Type B pancreatic cell (in vitro differentiated cells): ENCODE data around the gene BPIFB4. TPM values are rescaled to one million over a fixed set of nuclear protein-coding genes. Genes with fewer than 3 reads are reported as not detected.
"Not testable (repeated sequence)": the region's sequence is repeated elsewhere in the genome, so short reads cannot be mapped to it uniquely, and the experiment has no call there.

ENCODE experiments used
- DNase-seq: peaks from one replicate; pipeline ENCODE4 v3.0.0; 2021; ENCODE audit warnings: mixed read lengths; ENCODE audit not compliant: unreplicated experiment; ENCODE audit errors: extremely low spot score
- H3K27ac Mint-ChIP-seq: 2 replicates; pipeline ENCODE4 v1.8.0; 2021; ENCODE audit warnings: mild to moderate bottlenecking, mixed read lengths
- H3K27me3 Mint-ChIP-seq: 2 replicates; pipeline ENCODE4 v1.8.0; 2021; ENCODE audit warnings: mixed read lengths
- H3K36me3 Mint-ChIP-seq: 2 replicates; pipeline ENCODE4 v1.8.0; 2021; ENCODE audit warnings: mixed read lengths
- H3K4me1 Mint-ChIP-seq: one replicate; pipeline ENCODE4 v1.8.0; 2021; ENCODE audit warnings: mixed read lengths; ENCODE audit not compliant: unreplicated experiment
- H3K4me3 Mint-ChIP-seq: 2 replicates; pipeline ENCODE4 v1.8.0; 2021; ENCODE audit warnings: mild to moderate bottlenecking, mixed read lengths
- H3K9me3 Mint-ChIP-seq: 2 replicates; pipeline ENCODE4 v1.8.0; 2021; ENCODE audit warnings: mixed read lengths
- total RNA-seq: library from RNA; stranded (reverse); gene quantifications from 2 replicates; pipeline ENCODE4 v1.2.1, GENCODE V29; 2021; ENCODE audit warnings: low replicate concordance
- TF ChIP-seq, protein P1 (sequence below): fragments of 200-600 bp; sonication (generic); conservative IDR thresholded peaks from 2 replicates; pipeline ENCODE4 v1.5.0; 2021; ENCODE audit warnings: antibody characterized with exemption, mild to moderate bottlenecking

Gene BPIFB4
- total RNA-seq, 1 donor from 2014 or later, result not detected

DNA sequence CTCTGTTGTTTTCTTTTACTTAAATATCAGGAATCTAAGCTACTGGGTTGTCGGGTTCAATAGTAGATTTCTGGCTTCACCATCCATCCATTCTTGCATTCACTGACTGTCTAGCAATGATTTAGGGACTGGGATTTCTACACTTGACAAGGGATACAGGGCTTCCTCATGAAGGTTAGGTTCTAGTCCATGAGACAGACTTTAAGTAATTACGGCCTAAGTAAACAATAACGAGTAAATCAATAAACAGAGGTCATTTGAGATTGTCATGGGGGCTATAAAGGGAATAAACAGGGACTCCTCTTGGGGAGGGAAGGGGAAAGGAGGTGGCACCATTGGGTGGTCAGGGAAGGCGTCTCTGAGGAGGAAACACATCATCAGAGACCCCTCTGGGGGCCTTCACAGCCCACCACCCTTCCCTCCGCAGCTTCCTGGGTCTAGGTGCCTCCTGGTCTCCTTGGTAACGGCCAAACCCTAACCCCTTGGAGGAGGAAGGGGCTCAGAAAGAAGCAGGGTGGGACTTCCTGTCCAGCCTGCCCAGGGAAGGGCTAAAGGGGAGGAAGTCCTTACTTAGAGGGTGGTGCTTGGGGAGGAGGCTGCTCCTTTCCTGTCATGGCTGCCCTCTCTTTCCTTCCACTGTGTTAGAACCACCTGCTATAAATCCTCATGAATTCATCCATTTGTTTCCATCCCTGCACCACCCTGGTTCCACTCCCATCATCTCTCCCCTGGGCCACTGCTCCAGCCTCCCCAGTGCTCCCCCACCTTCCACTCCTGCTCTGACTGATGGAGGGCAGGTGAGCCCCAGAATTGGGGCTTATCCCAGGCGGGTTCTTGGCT is 33.3 kb downstream of the BPIFB4 start:
- Mint-ChIP-seq H3K36me3 (no peaks in the 10 kb centered on the region), H3K27ac (no peak overlapping the region)
- TF ChIP-seq, protein P1, sequence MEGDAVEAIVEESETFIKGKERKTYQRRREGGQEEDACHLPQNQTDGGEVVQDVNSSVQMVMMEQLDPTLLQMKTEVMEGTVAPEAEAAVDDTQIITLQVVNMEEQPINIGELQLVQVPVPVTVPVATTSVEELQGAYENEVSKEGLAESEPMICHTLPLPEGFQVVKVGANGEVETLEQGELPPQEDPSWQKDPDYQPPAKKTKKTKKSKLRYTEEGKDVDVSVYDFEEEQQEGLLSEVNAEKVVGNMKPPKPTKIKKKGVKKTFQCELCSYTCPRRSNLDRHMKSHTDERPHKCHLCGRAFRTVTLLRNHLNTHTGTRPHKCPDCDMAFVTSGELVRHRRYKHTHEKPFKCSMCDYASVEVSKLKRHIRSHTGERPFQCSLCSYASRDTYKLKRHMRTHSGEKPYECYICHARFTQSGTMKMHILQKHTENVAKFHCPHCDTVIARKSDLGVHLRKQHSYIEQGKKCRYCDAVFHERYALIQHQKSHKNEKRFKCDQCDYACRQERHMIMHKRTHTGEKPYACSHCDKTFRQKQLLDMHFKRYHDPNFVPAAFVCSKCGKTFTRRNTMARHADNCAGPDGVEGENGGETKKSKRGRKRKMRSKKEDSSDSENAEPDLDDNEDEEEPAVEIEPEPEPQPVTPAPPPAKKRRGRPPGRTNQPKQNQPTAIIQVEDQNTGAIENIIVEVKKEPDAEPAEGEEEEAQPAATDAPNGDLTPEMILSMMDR, result no peak

DNA sequence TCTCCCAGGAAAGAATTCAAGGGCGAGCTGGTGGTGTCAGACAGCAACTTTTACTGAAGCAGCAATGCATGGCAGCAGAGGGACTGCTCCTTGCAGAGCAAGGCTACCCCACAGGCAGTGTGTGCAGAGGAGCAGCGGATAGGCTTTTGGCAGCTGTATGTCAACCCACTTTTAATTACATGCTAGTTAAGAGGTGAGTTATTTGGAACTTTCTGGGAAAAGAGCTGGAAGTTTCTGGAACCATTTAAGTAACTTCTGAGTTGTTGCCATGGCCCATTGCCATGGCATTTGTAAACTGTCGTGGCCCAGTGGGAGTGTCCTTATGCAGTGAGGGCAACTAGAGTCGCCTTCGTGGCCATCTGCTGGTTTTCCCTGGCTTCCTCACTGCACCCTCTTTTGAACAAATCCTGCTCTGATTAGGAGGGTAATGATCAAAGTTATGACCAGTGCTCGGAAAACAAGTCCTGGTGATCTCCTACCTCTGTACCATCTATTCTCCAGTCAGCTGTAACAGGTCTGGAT is 34.0 kb downstream of the BPIFB4 start:
- H3K4me3 Mint-ChIP-seq, result no peak overlapping the region
- DNase-seq, result no peak

More for the DNA sequence above, 33.3 kb downstream of the BPIFB4 start:
- Mint-ChIP-seq H3K27me3 (no peaks in the 10 kb centered on the region), H3K9me3 (no peaks in the 10 kb centered on the region), H3K4me1 (no peaks in the 10 kb centered on the region), H3K4me3 (no peak overlapping the region)
- no peak for DNase-seq

DNA sequence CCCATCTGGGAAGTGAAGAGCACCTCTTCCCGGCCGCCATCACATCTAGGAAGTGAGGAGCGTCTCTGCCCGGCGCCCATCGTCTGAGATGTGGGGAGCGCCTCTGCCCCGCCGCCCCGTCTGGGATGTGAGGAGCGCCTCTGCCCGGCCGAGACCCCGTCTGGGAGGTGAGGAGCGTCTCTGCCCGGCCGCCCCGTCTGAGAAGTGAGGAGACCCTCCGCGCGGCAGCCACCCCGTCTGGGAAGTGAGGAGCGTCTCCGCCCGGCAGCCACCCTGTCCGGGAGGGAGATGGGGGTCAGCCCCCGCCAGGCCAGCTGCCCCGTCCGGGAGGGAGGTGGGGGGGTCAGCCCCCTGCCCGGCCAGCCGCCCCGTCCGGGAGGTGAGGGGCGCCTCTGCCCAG is 36.1 kb downstream of the BPIFB4 start:
- H3K9me3 Mint-ChIP-seq, H3K36me3 Mint-ChIP-seq, H3K4me3 Mint-ChIP-seq, H3K27me3 Mint-ChIP-seq, H3K27ac Mint-ChIP-seq, H3K4me1 Mint-ChIP-seq, DNase-seq: not testable (repeated sequence)

More for the DNA sequence above, 34.0 kb downstream of the BPIFB4 start:
- TF ChIP-seq, protein P1, result no peak
- H3K27ac Mint-ChIP-seq, result no peak overlapping the region
- H3K36me3 Mint-ChIP-seq, result no peaks in the 10 kb centered on the region
- no peaks in the 10 kb centered on the region for H3K9me3 Mint-ChIP-seq
- no peaks in the 10 kb centered on the region for H3K4me1 Mint-ChIP-seq
- no peaks in the 10 kb centered on the region for H3K27me3 Mint-ChIP-seq

DNA sequence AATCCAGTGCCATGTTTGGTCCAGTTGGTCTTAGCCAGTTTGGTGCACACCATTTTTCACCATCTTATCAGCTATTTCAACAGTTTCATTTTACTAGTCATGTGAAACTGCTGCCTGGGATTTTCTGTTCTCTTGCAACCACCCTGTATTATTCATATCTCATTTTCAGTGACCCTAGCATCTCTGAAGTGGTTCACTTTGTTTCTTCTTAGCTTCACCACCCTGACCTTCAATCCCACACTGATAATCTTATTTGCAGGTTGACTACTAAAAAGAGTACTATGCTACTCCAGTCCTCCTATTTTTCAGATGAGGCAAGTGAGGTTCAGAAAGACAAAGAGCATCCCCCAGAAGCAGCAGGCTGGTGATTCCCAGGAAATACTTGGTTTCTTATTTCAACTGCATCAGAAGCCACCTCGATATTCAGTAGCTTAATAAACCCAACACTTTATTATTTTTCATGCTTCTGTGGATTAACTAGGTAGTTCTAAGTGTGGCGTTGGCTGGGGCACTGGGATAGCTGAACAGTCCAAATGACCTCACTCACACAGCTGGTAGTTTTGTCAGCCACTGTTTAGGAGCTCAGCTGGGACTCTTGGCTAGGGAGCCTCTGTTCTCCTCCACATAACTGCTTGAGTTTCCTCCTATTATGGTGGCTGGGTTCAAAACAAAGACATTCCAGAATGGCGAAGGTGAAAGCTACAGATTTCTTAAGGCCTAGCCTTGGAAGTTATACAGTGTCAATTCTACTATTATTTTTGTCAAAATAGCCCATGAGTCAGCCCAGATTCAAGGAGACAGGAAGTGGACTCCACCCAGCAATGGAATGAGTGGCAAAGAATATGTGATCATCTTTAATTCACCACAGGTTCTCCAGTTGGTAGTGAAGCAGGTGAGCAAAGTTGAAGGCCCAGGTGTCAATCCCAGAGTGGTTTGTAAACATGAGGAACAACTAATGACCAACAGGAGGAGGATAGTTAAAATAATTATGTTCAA is 40.6 kb downstream of the BPIFB4 start:
- no peaks in the 10 kb centered on the region for H3K4me1 Mint-ChIP-seq
- peaks cover 5% of the 10 kb centered on the region for H3K9me3 Mint-ChIP-seq
- H3K36me3 Mint-ChIP-seq, result no peaks in the 10 kb centered on the region
- peaks cover 24% of the 10 kb centered on the region for H3K27me3 Mint-ChIP-seq
- TF ChIP-seq, protein P1, result no peak
- no peak overlapping the region for H3K4me3 Mint-ChIP-seq
- H3K27ac Mint-ChIP-seq, result no peak overlapping the region
- DNase-seq, result no peak

DNA sequence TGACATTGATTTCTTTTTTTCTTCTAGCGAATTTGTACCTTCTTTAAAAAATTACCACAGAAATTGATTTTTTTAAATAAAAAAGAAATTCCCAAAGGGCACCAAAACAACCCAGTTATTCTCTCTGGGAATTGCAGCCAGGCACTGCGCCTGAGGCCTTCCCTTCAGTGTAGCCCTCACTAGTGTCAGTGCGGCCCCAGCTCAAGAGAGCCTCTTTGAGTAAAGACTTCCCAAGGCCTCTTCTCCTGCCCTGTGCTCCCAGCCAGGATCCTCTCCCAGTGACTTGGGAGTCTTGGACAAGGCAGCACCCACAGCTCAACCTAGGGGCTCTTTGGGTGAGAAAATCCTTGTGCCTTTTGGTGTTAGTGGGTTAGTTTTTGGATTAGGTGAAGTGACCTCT is 41.5 kb downstream of the BPIFB4 start:
- peaks cover 32% of the 10 kb centered on the region for H3K27me3 Mint-ChIP-seq
- no peaks in the 10 kb centered on the region for H3K36me3 Mint-ChIP-seq
- peak; percentile 58 for DNase-seq
- no peak overlapping the region for H3K27ac Mint-ChIP-seq
- TF ChIP-seq, protein P1, result no peak
- H3K9me3 Mint-ChIP-seq, result peaks cover 5% of the 10 kb centered on the region
- no peaks in the 10 kb centered on the region for H3K4me1 Mint-ChIP-seq
- no peak overlapping the region for H3K4me3 Mint-ChIP-seq

DNA sequence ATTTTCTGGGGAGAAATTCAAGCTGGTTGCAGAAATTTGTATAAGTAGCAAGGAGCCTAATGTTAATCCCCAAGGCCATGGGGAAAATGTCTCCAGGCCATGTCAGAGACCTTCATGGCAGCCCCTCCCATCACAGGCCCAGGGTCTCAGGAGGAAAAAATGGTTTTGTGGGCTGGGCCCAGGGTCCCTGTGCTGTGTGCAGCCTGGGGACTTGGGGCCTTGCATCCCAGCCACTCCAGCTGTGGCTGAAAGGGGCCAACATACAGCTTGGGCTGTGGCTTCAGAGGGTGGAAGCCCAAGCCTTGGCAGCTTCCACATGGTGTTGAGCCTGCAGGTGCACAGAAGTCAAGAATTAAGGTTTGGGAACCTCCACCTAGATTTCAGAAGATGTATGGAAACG is 42.9 kb downstream of the BPIFB4 start:
- not testable (repeated sequence) for H3K36me3 Mint-ChIP-seq, H3K4me3 Mint-ChIP-seq, H3K4me1 Mint-ChIP-seq, H3K27ac Mint-ChIP-seq, H3K9me3 Mint-ChIP-seq
- H3K27me3 Mint-ChIP-seq, result peaks cover 37% of the 10 kb centered on the region
- peak; percentile 60 for DNase-seq
